HG02610 (cell line): ENCODE measurements around the gene RMND5B.
"Not testable (repeated sequence)": the region's sequence is repeated elsewhere in the genome, so short reads cannot be mapped to it uniquely, and the experiment has no call there.

Experiments
- ATAC-seq: cut with Tn5 transposase; IDR thresholded peaks from one replicate; pipeline ENCODE4 v1.9.1; 2021; ENCODE audit warnings: mild to moderate bottlenecking, moderate library complexity; ENCODE audit not compliant: unreplicated experiment

The RMND5B gene

DNA sequence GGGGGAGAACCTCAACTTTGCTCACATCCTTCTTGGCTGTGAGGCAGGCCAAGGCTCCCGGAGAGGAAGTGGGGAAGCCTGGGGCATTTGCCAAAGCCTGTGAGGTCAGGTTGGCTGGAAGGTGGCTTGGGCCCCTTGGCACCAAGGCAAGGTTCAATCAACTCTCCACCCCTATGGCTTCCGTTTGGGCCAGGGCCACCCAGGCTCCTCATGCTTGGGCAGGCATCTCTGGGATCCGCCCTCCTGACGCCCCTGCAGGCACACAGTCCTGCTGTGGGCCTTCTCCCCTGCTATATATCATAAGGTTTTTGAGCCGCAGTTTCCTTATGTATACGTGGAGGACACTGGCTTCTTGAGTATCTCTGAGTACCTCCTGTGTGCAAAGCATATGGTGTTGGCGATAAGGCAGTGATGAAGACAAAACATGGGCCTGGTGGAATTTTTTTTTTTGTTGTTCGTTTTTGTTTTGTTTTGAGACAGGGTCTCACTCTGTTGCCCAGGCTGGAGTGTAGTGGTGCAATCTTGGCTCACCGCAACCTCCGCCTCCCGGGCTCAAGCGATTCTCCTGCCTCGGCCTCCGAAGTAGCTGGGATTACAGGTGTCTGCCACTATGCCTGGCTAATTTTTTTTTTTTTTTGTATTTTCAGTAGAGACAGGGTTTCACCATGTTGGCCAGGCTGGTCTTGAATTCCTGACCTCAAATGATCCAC lies 3.4 kb upstream of the RMND5B start:
- not testable (repeated sequence) for ATAC-seq

DNA sequence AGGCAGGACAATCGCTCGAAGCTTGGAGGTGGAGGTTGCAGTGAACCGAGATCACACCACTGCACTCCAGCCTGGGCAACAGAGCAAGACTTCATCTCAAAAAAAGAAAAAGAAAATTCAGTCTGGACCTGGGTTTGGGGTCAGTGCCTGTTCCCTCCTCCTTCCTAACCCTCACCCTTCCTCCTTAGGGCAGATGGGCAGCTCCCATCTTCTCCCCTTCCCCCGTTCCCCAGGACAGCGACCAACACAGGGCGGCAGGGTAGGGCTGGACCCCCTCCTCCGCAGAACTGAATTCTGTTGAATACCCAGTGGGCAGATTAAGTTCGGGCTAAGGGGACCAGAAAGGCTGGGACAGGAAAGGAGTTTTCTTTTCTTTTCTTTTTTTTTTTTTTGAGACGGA lies 1.5 kb upstream of the RMND5B start:
- no peak for ATAC-seq

DNA sequence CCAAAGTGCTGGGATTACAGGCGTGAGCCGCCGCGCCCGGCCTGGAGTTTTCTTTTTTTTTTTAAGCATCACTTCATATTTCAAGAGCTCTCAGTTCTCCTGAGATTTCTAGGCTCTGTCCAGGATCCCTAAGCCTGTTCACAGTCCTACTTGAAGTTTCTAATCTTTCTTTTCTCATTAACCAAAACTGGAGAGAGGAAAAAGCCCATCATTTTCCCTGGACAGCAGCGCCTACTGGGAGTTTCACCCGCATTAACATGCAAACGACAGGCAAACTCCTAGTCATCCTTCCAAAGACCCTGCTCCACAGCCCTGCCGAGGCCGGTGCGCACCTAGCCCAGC lies 609 bp upstream of the RMND5B start:
- ATAC-seq: not testable (repeated sequence)

- ATAC-seq: no peak
Measured at GRCh38 chr5:178131446-178131996, 707 bp downstream of the RMND5B start.

DNA sequence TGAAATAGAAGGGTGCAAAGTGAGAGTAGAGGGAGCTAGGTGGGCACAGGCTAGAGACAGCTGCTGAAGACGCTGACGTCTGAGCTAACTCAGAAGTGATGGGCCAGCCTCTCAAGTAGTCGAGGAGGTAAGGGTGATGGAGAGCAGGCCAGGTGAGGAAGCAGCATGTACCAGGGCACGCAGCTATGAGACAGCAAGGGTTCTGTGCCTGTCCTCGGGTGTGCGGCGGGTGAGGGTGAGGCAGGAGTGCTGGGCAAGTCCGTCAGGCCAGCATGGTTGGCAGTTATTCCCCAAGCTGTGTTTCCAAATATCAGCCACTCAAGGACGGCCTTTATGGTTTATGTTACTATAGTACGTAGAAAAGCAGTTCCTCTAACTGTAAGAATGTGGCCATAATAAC lies 6.2 kb downstream of the RMND5B start:
- ATAC-seq: no peak

- ATAC-seq: no peak
Measured at GRCh38 chr5:178137991-178138390, 7.2 kb downstream of the RMND5B start.

GRCh38 chr5:178141550-178141949 lies 10.7 kb downstream of the RMND5B start:
- no peak for ATAC-seq

DNA sequence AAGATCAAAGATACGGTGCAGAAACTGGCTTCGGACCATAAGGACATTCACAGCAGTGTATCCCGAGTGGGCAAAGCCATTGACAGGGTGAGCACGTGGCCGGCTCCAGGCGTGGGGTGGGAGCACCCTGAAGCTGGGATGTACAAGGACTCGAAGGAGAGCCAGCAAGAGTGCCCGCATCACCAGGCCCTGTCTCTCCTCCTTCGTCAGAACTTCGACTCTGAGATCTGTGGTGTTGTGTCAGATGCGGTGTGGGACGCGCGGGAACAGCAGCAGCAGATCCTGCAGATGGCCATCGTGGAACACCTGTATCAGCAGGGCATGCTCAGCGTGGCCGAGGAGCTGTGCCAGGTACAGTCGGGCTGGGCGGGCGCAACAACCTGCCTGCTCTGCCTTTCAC lies 11.8 kb downstream of the RMND5B start:
- ATAC-seq: no peak

DNA sequence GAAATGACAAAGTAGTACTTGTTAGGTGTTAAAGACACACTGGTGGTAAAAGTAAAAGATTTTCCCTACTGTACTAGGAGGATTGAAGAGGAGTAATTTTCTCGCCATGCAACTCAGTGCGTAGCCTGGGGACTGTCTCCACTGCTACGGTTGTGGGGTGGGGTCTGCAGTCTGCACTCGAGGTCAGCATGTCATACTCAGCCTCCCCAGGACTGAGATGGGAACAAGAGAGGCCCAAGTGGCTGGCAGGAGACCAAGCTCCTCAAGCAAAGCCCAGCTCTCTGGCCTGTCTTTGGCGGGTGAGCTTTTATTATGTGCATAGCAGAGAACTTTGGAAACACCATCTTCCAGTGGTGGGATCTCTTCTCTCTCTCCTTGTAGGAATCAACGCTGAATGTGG lies 12.4 kb downstream of the RMND5B start:
- no peak for ATAC-seq

DNA sequence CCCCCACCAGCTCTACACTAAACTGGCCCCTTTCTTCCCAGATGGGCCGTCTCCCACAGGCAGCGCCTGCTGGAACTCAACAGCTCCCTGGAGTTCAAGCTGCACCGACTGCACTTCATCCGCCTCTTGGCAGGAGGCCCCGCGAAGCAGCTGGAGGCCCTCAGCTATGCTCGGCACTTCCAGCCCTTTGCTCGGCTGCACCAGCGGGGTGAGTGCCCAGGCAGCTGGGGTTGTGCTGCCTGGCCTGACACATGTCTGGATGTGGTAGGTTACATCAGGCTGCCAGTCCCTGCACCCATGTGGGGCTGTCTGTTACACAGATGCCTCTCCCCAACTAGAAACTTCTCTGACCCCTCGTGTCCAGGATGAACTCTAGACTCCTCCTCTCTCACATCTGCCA lies 13.1 kb downstream of the RMND5B start:
- ATAC-seq: no peak

GRCh38 chr5:178145965-178146820 lies 15.4 kb downstream of the RMND5B start:
- ATAC-seq: no peak

DNA sequence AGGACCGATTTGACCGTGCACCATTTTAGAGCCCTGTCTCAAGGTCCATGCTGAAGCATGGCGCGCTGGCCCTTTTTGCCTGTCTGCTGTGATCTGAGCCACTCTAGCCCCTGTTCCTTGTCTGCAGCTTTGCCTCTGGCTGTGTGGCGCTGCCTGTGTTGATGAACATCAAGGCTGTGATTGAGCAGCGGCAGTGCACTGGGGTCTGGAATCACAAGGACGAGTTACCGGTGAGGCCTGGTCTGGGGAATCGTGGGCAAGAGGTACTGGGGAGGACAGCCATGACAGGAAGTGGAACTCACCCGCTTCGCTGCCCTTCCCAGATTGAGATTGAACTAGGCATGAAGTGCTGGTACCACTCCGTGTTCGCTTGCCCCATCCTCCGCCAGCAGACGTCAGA lies 16.6 kb downstream of the RMND5B start:
- ATAC-seq: no peak

- no peak for ATAC-seq
Measured at GRCh38 chr5:178149199-178149932, 18.6 kb downstream of the RMND5B start.

GRCh38 chr5:178150977-178151734 lies 20.3 kb downstream of the RMND5B start:
- ATAC-seq: no peak

GRCh38 chr5:178152491-178153444 lies 22.0 kb downstream of the RMND5B start:
- ATAC-seq: no peak

GRCh38 chr5:178153530-178154340 lies 22.9 kb downstream of the RMND5B start, which contains the start of gene NHP2:
Gene NHP2, minus strand, starts transcription at chr5:178153885. Its CDS starts 68 bp downstream, at chr5:178153817.
- peak; percentile 98 for ATAC-seq

DNA sequence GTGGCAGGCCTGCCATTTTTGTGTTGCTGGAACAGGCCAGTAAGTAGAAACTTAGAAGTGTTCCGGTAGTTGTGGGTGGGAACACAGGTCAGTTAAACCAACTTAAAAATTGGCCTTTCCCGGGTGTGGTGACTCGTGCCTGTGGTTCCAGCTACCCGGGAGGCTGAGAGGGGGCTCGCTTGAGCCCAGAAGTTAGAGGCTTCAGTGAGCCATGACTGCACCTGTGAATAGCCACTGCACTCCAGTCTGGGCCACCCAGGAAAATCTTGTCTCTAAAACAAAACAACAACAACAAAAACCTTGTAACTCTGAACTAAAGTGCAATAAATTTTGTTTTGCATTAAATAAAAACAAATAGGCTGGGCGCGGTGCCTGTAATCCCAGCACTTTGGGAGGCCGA lies 24.3 kb downstream of the RMND5B start:
- ATAC-seq: no peak

- no peak for ATAC-seq
Measured at GRCh38 chr5:178160176-178160575, 29.4 kb downstream of the RMND5B start.

DNA sequence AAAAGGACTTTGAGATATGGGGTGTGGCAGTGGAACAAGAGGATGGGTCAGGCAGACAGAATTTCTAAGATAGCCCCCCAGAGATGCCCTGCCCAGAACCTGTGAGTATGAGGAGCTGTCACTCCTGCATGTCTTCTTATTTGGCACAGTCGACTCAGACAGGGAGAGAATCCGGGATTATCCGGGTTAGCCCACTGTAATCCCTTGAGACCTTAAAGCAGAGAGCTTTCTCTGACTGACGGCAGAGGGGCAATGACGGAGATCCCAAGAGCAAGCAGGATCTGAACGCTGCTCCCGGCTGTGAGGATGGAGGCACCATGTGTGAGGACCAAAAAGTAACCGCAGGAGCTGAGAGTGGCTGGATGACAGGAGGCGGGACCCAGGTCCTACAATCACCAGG lies 31.7 kb downstream of the RMND5B start:
- no peak for ATAC-seq
